Endometrial microvascular endothelial cells (primary cell): ENCODE measurements around the gene RARA. TPM values are rescaled to one million over a fixed set of nuclear protein-coding genes. Genes with fewer than 3 reads are reported as not detected.

ENCODE experiments used
- in situ Hi-C: cut with HindIII; loops from 2 replicates; pipeline ENCODE4 v1.10.0; 2017; ENCODE audit warnings: low sequenced_read_pairs, low pct_unique_long_range_greater_than_20kb; ENCODE audit errors: inconsistent ontology term
- total RNA-seq: library from RNA; depleted of rRNA; stranded (reverse); fragments of >200 nt; gene quantifications from one replicate; pipeline ENCODE4 v1.2.3, GENCODE V29; 2015; ENCODE audit errors: inconsistent ontology term

The RARA gene
- 32.1 TPM for total RNA-seq

DNA sequence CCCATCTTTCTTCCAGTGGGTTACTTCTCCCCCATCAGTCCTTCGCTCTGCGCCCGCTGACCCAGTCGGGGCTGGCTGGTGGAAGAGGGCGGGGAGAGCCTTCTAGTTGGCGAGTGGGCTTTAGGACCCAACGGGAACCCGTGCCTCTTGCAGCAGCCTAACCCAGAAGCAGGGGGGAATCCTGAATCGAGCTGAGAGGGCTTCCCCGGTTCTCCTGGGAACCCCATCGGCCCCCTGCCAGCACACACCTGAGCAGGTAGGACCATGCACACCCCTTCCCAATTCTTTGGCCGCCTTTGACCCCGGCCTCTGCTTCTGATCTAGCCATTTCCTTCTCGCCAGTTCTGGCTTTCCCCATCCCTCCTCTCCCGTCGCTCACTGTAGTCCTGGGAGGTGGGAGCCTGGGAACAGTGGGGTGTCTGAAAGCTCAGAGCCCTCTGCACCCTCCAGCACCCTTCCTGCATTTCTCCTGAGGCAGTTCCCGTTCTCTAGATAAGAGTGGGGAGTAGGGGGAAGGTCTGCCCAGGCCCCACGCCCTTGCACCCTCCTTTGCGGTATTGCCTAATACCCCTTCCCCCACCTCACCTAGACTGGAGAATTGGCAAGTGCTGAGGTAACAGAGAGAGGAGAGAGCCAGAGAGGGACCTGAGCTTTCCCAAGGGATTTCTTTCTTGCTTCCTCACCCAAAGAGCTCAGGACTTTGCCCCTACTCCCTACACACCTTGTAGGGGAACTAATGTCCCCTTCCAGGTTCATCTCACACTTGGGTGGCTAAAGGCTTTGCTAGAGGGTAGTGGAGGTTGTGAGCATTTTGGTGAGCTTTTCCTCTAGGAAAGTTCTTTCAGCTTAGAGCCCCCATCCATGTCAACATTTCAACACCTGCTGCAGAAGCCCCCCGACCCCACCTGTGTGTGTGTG lies at the start of gene RARA:
TSS of gene RARA (plus strand) at position 150 of the 918 bp plus-strand sequence. CDS start 22,039 bp downstream, outside the sequence.
- in situ Hi-C loops: no loop called here

DNA sequence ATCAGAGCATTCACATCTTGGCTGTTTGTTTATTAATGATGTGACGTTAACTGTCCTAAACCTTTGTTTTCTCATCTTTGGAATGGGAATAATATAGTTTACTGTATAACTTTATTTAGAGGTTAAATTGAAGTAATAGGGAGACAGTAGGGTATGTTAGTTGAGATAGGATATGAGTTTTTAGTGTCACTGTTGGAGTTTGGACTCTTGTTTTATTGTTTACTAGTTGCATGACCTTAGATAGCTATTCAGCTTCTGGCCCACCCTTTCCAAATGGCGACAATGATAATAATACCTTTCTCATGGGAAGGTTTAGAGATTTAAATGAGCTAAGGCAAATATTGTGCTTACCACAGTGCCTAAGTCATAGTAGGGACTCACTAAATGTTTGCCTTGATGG lies 49.5 kb upstream of the RARA start:
- in situ Hi-C loops: no loop called here

DNA sequence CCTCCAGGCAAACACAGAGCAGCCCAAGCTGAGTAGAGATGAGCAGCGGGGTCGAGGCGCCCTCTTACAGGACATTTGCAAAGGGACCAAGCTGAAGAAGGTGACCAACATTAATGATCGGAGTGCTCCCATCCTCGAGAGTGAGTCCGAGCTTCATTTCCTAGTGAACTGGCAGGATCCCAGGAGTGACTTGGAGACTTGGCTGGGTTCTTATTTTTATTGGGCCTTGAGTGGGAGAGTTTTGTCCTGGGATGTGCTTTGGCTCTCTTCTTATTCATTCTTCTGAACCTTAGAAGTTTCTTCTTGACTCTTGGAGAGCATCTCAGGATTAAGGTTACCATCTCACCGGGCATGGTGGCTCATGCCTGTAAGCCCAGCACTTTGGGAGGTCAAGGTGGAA lies 48.5 kb upstream of the RARA start:
- in situ Hi-C loops: no loop called here

- in situ Hi-C loops: no loop called here
These were observed 44.4 kb upstream of the RARA start for GRCh38 chr17:40264458-40265185.

DNA sequence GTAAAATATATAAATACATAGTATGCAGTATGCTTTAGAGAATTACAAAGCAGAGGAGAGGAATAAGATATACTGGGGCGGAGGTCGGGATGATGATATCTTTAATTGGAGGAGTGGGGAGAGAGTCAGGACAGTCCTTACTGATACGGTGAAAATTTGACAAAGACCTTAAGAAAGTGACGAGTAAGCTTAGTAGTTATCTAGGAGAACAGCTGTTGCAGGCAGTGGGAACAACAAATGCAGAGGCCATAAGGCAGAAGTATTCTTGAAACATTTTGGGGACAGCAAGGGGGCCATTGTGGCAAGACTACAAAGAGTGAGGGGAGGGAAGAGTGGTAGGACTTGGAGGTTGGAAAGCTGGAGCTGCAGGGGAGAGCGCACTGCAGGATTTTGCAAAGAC lies 43.6 kb upstream of the RARA start:
- in situ Hi-C loops: no loop called here

GRCh38 chr17:40266882-40267281 lies 42.1 kb upstream of the RARA start:
- in situ Hi-C loops: no loop called here

DNA sequence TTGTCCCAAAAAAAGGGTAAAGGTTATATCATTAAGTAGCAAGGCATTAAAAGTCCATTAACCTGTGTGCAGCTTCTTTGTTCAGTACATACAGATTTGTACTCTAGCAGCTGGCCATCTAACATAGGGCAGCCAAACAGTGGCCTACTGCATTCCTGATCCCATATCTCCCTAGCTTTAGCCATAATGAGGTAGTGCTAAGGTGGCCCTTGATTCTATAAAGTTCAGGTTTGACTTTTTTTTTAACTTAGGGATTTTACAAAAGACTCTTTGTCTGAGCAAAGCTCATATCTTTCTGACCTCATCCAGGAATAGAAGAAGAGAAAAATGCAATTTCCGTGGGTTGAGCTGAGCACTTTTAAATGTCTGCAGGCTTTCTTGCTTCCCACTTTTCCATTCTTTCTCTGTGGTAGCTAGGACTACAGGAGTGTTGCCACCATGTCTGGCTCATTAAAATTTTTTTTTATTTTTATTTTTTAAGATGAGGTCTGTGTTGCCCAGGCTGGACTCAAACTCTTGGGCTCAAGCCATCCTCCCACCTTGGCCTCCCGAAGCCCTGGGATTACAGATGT lies 40.8 kb upstream of the RARA start:
- in situ Hi-C loops: no loop called here

DNA sequence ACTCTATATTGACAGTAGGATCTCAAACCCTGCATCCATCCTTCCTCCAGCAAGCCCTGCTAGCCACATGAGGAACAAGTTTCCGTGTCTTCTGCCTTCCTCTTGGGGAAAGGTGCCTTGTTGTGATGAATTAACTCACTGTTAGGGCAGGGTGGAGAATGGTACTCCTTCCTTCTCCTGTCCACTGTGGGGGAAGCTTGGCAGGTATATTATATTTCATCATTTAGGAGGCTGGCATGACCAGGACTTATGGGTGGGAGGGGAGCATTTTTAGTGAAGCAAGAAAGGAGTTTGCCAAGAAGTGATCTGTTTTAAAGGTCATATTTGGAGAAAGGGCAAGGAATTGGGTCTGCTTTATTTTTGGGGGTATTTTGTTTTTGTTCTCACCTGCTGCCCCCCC lies 30.6 kb upstream of the RARA start:
- in situ Hi-C loops: no loop called here

DNA sequence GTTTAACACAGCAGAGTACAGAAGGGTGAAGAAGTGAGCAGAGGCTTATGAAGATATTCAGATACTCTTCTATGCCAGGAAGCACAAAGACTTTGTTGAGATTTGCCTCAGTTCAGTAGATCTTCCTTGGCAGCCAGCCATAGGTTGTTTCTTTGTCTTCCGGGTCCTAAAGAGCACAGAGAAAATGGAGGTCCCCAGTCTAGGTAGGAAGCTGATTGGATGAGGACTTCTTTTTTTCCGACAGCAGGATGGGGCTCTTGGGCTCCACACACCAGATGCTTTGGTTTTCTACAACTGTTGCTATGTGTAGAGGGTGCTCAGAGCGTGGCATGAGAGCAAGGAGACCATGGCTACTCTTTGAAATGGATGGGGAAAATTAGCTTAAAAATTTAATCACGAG lies 29.6 kb upstream of the RARA start:
- in situ Hi-C loops: no loop called here

DNA sequence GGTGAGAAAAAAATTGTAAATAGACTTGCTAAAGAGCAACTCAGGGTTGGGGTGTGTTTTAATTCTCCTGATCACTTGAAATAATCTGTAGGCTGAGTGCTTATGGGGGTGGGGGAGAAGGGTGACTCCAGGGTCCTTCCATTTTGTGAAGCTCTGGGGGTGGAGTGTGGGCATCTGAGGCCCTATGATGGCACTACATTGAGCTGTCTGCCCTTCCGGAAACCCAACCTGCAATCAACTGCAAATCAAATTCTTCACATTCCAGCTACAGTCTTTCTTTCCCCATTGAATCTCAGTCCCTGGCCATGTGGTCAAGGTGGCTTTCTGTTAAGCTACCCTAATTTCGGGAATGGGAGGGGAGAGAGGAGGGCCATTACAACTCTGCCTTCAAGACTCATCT lies 27.3 kb upstream of the RARA start:
- in situ Hi-C loops: no loop called here

DNA sequence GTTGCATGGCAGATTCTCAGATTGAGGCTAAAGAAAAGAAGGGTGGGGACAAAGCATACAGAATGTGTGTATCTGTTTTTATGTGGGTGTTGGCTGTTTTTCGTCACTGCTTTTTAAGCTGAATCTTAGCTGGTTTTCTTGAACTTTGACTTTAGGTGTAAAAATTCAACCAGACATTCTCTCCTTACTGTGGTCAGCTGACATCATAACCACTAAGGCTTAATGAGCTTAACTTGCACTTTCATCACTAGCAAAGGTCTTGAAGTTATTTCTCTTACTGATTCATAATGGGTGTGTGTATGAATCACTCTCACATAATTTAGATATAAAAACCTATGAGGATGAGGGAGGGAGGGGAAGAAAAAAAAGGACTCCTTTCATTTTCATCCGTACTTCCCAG lies 25.3 kb upstream of the RARA start:
- in situ Hi-C loops: no loop called here

GRCh38 chr17:40284085-40284713 lies 24.8 kb upstream of the RARA start:
- in situ Hi-C loops: no loop called here

- in situ Hi-C loops: no loop called here
These were observed 22.5 kb upstream of the RARA start for GRCh38 chr17:40286473-40286872.

GRCh38 chr17:40287159-40287493 lies 21.9 kb upstream of the RARA start:
- in situ Hi-C loops: no loop called here

GRCh38 chr17:40287494-40288369 lies 21.2 kb upstream of the RARA start, which contains the start of gene CDC6:
Gene CDC6, plus strand, starts transcription at chr17:40287879. Its CDS starts 1,542 bp downstream, at chr17:40289421.
- in situ Hi-C loops: no loop called here

- in situ Hi-C loops: no loop called here
These were observed 18.2 kb upstream of the RARA start for GRCh38 chr17:40290629-40291280.

- in situ Hi-C loops: no loop called here
These were observed 17.7 kb upstream of the RARA start for GRCh38 chr17:40291281-40291664.

GRCh38 chr17:40293363-40293762 lies 15.6 kb upstream of the RARA start:
- in situ Hi-C loops: no loop called here
